Endothelial cell of umbilical vein (primary cell): ENCODE data around the gene SDK2. TPM values are rescaled to one million over a fixed set of nuclear protein-coding genes. Genes with fewer than 3 reads are reported as not detected.

Experiments used
- BruUV-seq: library from RNA; stranded (reverse); fragments of 400-500 nt; replicated peaks from 2 replicates; lab custom pipeline; 2021; lab: Mats Ljungman, UMichigan
- CTCF ChIA-PET: fragments of 300-600, 350-600 bp; sonication (Branson Sonifier 250); formaldehyde crosslinking; loops from one replicate; lab custom pipeline; 2021; ENCODE audit warnings: antibody characterized with exemption, inconsistent platforms; lab: Charles Lee
- POLR2A ChIA-PET: fragments of 300-600, 350-600 bp; sonication (Branson Sonifier 250); formaldehyde crosslinking; loops from one replicate; lab custom pipeline; 2021; ENCODE audit warnings: antibody characterized with exemption, inconsistent platforms; lab: Charles Lee
- DNase-seq: peaks from one replicate; pipeline ENCODE4 v3.0.0-alpha.2; 2011; ENCODE audit warnings: low read depth, low spot score
- FAIRE-seq: peaks from 2 replicates; lab custom pipeline; 2011; peaks lifted over from hg19 to GRCh38; lab: Jason Lieb, UNC
- H2AFZ ChIP-seq: 2 replicates; pipeline ENCODE4 v1.6.0; 2012; ENCODE audit warnings: low read depth, low read length, control low read depth, inconsistent platforms
- H3K27ac ChIP-seq: 2 replicates; pipeline ENCODE4 v1.5.1; 2011; ENCODE audit warnings: low read depth, mild to moderate bottlenecking, control low read depth, low read length, moderate library complexity; ENCODE audit not compliant: insufficient read depth
- H3K27me3 ChIP-seq, 2 experiments: 2 replicates each; pipeline versions ENCODE4 v1.6.0 to v1.6.1; 2011; ENCODE audit warnings: low read length in 2 of 2, mixed read lengths in 1 of 2; ENCODE audit not compliant: control insufficient read depth in 2 of 2, insufficient read depth in 2 of 2
- H3K36me3 ChIP-seq, 2 experiments: 2 replicates in 1 of 2; 3 replicates in 1 of 2; pipeline ENCODE4 v1.5.1; 2011; ENCODE audit warnings: low read length in 2 of 2, mild to moderate bottlenecking in 1 of 2, moderate library complexity in 1 of 2; ENCODE audit not compliant: control insufficient read depth in 2 of 2, insufficient read depth in 2 of 2; ENCODE audit errors: extremely low read depth in 1 of 2
- H3K4me1 ChIP-seq: 3 replicates; pipeline ENCODE4 v1.5.1; 2011; ENCODE audit warnings: mild to moderate bottlenecking, low read length; ENCODE audit not compliant: control insufficient read depth, insufficient read depth; ENCODE audit errors: extremely low read depth
- H3K4me2 ChIP-seq: 2 replicates; pipeline ENCODE4 v1.6.1; 2011; ENCODE audit warnings: low read length, control low read depth, mixed read lengths; ENCODE audit not compliant: insufficient read depth
- H3K4me3 ChIP-seq, 3 experiments: fragments of 200-600 bp in 1 of 3; sonication (generic), shearing (Covaris generic) in 1 of 3; replicated peaks in 1 of 3; 2 replicates each; pipeline ENCODE4 v1.5.1; 2011 to 2016; ENCODE audit warnings: control low read depth in 3 of 3, low read length in 3 of 3, mild to moderate bottlenecking in 2 of 3, inconsistent platforms in 1 of 3, low read depth in 1 of 3, moderate library complexity in 1 of 3; ENCODE audit not compliant: insufficient read depth in 1 of 3
- H3K79me2 ChIP-seq: 2 replicates; pipeline ENCODE4 v1.6.0; 2012; ENCODE audit warnings: low read length, inconsistent platforms; ENCODE audit not compliant: control insufficient read depth, insufficient read depth
- H3K9ac ChIP-seq: replicated peaks from 2 replicates; pipeline ENCODE3; 2011; ENCODE audit warnings: low read length, control low read depth; ENCODE audit not compliant: insufficient read depth; ENCODE audit errors: extremely low read depth
- H3K9me1 ChIP-seq: replicated peaks from 3 replicates; pipeline ENCODE4 v1.6.0; 2011; ENCODE audit warnings: mild to moderate bottlenecking, low read length; ENCODE audit not compliant: control insufficient read depth, insufficient read depth; ENCODE audit errors: extremely low read depth
- H3K9me3 ChIP-seq: replicated peaks from 2 replicates; pipeline ENCODE4 v1.5.1; 2012; ENCODE audit warnings: low read length, inconsistent platforms; ENCODE audit not compliant: control insufficient read depth, insufficient read depth
- H4K20me1 ChIP-seq: replicated peaks from 2 replicates; pipeline ENCODE3; 2011; ENCODE audit warnings: mild to moderate bottlenecking, low read length; ENCODE audit not compliant: control insufficient read depth, insufficient read depth; ENCODE audit errors: extremely low read depth
- CTCF ChIP-seq, 2 donors: IDR thresholded peaks; 1 replicate in 1 of 2; 2 replicates in 1 of 2; pipeline ENCODE4 v1.5.1; 2011; ENCODE audit warnings: low read length in 2 of 2, mild to moderate bottlenecking in 2 of 2, moderate library complexity in 2 of 2, control low read depth in 1 of 2, inconsistent platforms in 1 of 2, low read depth in 1 of 2; ENCODE audit not compliant: insufficient read depth in 1 of 2; ENCODE audit errors: extremely low read depth in 1 of 2
- EZH2 ChIP-seq: IDR thresholded peaks from 2 replicates; pipeline ENCODE4 v1.6.1; 2012; ENCODE audit warnings: borderline replicate concordance, low read depth, mild to moderate bottlenecking, moderate library complexity, low read length, inconsistent platforms; ENCODE audit not compliant: severe bottlenecking
- FOS ChIP-seq: IDR thresholded peaks from 2 replicates; pipeline ENCODE4 v1.6.1; 2011; ENCODE audit warnings: mild to moderate bottlenecking, low read length, moderate library complexity, borderline replicate concordance; ENCODE audit not compliant: insufficient read depth
- GATA2 ChIP-seq: IDR thresholded peaks from 2 replicates; pipeline ENCODE4 v1.7.0; 2011; ENCODE audit warnings: low read depth, mild to moderate bottlenecking, moderate library complexity, mixed read lengths, low read length; ENCODE audit not compliant: insufficient read length, insufficient read depth
- JUN ChIP-seq: IDR thresholded peaks from 2 replicates; pipeline ENCODE4 v1.6.1; 2011; ENCODE audit warnings: borderline replicate concordance, low read depth; ENCODE audit not compliant: insufficient read length, insufficient read depth
- MAX ChIP-seq: IDR thresholded peaks from 2 replicates; pipeline ENCODE4 v1.6.1; 2011; ENCODE audit not compliant: insufficient read depth, insufficient read length
- MYC ChIP-seq: IDR thresholded peaks from one replicate; pipeline ENCODE4 v1.6.1; 2011; ENCODE audit warnings: mild to moderate bottlenecking, low read depth, low read length
- POLR2A ChIP-seq: IDR thresholded peaks from 2 replicates; pipeline ENCODE4 v1.6.1; 2012; ENCODE audit warnings: low read depth, mild to moderate bottlenecking, control low read depth, low read length
- POLR2AphosphoS5 ChIP-seq: IDR thresholded peaks from 2 replicates; pipeline ENCODE4 v1.6.1; 2012; ENCODE audit warnings: low read depth, mild to moderate bottlenecking, control low read depth, low read length, moderate library complexity; ENCODE audit not compliant: insufficient read depth
- dilution Hi-C: fragments of 300-500 bp; cut with MboI; formaldehyde crosslinking; loops from one replicate; pipeline ENCODE4 v1.15.0; 2019; ENCODE audit warnings: low sequenced_read_pairs; ENCODE audit not compliant: extremely low pct_ligation_motif_present
- intact Hi-C: fragments of 100-400 bp; cut with micrococcal nuclease; formaldehyde crosslinking; loops from one replicate; pipeline ENCODE4 v1.10.0; 2022
- polyA plus RNA-seq, 4 experiments: library from polyadenylated mRNA; depleted of rRNA in 3 of 4; stranded (reverse) in 3 of 4; unstranded in 1 of 4; fragments of >200 nt; gene quantifications; 2 replicates each; pipeline versions ENCODE4 v1.2.1 to v1.2.3, GENCODE V29; 2011 to 2012; ENCODE audit warnings: missing spikeins in 1 of 4
- total RNA-seq: library from RNA; stranded (reverse); gene quantifications from 2 replicates; pipeline ENCODE4 v1.2.3, GENCODE V29; 2021

Gene SDK2
- total and polyA plus RNA-seq, 2 donors (not counting 3 experiments of a cell fraction or from before 2014, with no cell fraction given) = not detected

- TF ChIP-seq POLR2A = no peak
- TF ChIP-seq POLR2AphosphoS5 = no peak
- TF ChIP-seq MAX = no peak
- no peak for TF ChIP-seq MYC
- Histone ChIP-seq H3K9me3 (no peaks in the 10 kb centered on the region), H3K79me2 (no peaks in the 10 kb centered on the region), H3K9me1 (no peaks in the 10 kb centered on the region), H3K27ac (no peak overlapping the region), H3K4me2 (no peak overlapping the region), H4K20me1 (no peaks in the 10 kb centered on the region), H3K4me3 (no peak overlapping the region), H3K4me1 (no peaks in the 10 kb centered on the region), H2AFZ (no peak overlapping the region), H3K27me3 (peaks cover 9 to 25% of the 10 kb centered on the region in 2 experiments), H3K36me3 (no peaks in the 10 kb centered on the region), H3K9ac (no peak overlapping the region)
- ChIA-PET CTCF (no interaction called here), POLR2A (no interaction called here)
- FAIRE-seq (no peak), DNase-seq (no peak)
- dilution Hi-C loops (no loop called here), intact Hi-C loops (no loop called here)
- no TSS peak for BruUV-seq
These were observed 3.6 kb downstream of the SDK2 start for GRCh38 chr17:73640691-73641090.

GRCh38 chr17:73639932-73640331 is 4.3 kb downstream of the SDK2 start:
- FAIRE-seq = no peak
- no peaks in the 10 kb centered on the region for H3K79me2 ChIP-seq
- H3K9me3 ChIP-seq = no peaks in the 10 kb centered on the region
- no peaks in the 10 kb centered on the region for H3K9me1 ChIP-seq
- TF ChIP-seq MAX (no peak), GATA2 (no peak), POLR2AphosphoS5 (no peak), MYC (no peak), POLR2A (no peak), FOS (no peak), EZH2 (no peak), JUN (no peak), CTCF (IDR thresholded peaks at IDR 0.05; ENCODE audit: extremely low read depth in 1 of 2, insufficient read depth in 1 of 2, low read depth in 1 of 2, low read length in 2 of 2) (no peak)
- H2AFZ ChIP-seq = no peak overlapping the region
- dilution Hi-C loops (no loop called here), intact Hi-C loops (no loop called here)
- ChIA-PET CTCF (no interaction called here), POLR2A (no interaction called here)
- no peak overlapping the region for H3K4me3 ChIP-seq
- H3K9ac ChIP-seq = no peak overlapping the region
- H4K20me1 ChIP-seq = no peaks in the 10 kb centered on the region
- no peak overlapping the region for H3K27ac ChIP-seq
- H3K4me1 ChIP-seq = no peaks in the 10 kb centered on the region
- H3K36me3 ChIP-seq = no peaks in the 10 kb centered on the region
- BruUV-seq = no TSS peak
- no peak for DNase-seq
- peaks cover 6 to 22% of the 10 kb centered on the region in 2 experiments for H3K27me3 ChIP-seq
- no peak overlapping the region for H3K4me2 ChIP-seq
